GM06990 (cell line): ENCODE results near the gene PDZD2.

Experiments
- DNase-seq: peaks from one replicate; pipeline ENCODE4 v3.0.0-alpha.2; 2011; ENCODE audit not compliant: insufficient read length; ENCODE audit errors: extremely low read depth
- H3K27me3 ChIP-seq: replicated peaks from 2 replicates; pipeline ENCODE4 v1.6.0; 2011; ENCODE audit warnings: low read length; ENCODE audit not compliant: control insufficient read depth, insufficient read depth
- H3K36me3 ChIP-seq: 2 replicates; pipeline ENCODE4 v1.5.1; 2011; ENCODE audit warnings: low read length; ENCODE audit not compliant: control insufficient read depth, insufficient read depth
- H3K4me3 ChIP-seq: replicated peaks from 2 replicates; pipeline ENCODE4 v1.5.1; 2011; ENCODE audit warnings: low read depth, mild to moderate bottlenecking, control low read depth, low read length
- TF ChIP-seq, protein P1 (sequence below): IDR thresholded peaks from 2 replicates; pipeline ENCODE4 v1.5.1; 2011; ENCODE audit warnings: low read length, control low read depth, mild to moderate bottlenecking, inconsistent platforms; ENCODE audit not compliant: insufficient read depth, poor library complexity, severe bottlenecking

The PDZD2 gene

DNA sequence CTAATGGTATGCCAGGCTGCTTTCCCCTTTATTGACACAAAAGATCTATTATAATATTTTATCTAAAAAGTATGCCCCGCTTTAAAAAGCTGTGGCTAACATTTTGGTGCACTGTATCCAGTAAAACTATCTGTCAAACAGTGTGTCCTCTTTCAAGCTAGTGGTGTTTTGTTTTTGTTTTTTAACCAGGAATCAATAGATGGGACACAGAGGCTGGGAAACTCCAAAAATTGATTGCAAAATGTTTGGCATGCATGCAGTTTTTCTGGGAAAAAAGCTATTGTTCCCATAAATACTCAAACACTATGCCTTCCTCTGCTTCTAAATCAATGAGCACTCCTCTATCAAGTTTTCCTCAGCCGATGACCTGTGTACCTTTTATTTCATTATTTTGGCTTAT lies 34.3 kb upstream of the PDZD2 start:
- DNase-seq, result no peak
- TF ChIP-seq, protein P1, sequence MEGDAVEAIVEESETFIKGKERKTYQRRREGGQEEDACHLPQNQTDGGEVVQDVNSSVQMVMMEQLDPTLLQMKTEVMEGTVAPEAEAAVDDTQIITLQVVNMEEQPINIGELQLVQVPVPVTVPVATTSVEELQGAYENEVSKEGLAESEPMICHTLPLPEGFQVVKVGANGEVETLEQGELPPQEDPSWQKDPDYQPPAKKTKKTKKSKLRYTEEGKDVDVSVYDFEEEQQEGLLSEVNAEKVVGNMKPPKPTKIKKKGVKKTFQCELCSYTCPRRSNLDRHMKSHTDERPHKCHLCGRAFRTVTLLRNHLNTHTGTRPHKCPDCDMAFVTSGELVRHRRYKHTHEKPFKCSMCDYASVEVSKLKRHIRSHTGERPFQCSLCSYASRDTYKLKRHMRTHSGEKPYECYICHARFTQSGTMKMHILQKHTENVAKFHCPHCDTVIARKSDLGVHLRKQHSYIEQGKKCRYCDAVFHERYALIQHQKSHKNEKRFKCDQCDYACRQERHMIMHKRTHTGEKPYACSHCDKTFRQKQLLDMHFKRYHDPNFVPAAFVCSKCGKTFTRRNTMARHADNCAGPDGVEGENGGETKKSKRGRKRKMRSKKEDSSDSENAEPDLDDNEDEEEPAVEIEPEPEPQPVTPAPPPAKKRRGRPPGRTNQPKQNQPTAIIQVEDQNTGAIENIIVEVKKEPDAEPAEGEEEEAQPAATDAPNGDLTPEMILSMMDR, result no peak
- no peaks in the 10 kb centered on the region for H3K36me3 ChIP-seq
- H3K4me3 ChIP-seq, result no peak overlapping the region
- H3K27me3 ChIP-seq, result no peaks in the 10 kb centered on the region

DNA sequence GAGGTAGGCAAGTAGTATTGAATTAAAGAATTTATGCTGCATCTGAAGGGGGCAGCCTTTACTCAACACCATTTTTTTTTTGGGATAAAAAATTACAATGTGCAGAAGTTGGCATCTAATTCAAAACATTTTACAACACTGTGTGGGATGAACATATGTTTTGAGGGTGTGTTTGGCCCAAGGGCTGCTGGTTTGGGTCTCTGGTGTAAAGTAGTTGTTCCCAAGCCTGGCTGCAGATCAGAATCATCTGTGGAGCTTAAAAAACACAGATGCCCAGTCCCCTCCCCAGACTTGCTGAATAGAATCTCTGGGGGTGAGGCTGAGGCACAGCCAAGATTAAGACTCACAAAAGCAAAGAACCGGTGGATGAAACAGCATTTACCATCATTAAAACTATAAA lies 33.0 kb upstream of the PDZD2 start:
- Histone ChIP-seq H3K36me3 (no peaks in the 10 kb centered on the region), H3K4me3 (no peak overlapping the region), H3K27me3 (no peaks in the 10 kb centered on the region)
- TF ChIP-seq, protein P1, result no peak
- DNase-seq, result no peak

DNA sequence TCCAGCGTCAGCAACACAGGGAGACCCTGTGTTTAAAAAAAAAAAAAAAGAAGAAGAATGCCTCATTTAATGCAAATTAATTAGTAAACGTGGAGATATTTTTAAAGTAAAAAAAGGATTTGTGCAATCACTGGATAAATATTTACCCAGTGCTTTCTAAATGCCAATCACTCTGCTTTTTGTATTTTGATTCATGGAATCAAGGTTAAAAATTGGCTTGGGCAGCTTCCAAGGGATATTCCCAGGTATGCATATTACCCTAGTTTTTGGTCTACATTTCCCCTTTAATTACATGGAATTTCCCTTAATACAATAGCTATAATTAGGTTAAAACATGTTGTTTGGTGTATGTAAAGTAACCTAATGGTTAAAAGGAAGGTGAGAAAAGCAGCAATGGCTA lies 31.4 kb upstream of the PDZD2 start:
- TF ChIP-seq, protein P1, result no peak
- no peaks in the 10 kb centered on the region for H3K36me3 ChIP-seq
- DNase-seq, result no peak
- no peaks in the 10 kb centered on the region for H3K27me3 ChIP-seq
- H3K4me3 ChIP-seq, result no peak overlapping the region

DNA sequence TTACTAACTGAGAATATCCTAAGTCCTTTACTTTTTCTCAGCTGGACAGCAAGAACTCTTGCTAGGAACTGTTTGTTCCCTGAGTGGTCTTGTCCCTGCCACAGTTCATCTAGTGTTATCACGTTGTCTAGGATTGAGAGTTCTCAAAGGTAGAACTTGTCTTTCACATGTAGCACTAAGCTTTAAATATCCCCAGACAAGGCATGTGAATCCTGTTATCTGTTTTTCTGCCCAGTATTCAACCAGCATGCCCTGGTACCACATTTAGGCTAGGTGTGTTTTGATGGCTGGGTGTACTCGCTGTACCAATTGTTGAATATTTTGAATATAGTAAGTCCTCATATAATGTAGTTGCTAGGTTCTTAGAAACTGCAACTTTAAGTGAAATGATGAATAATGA lies 27.9 kb upstream of the PDZD2 start:
- DNase-seq, result no peak
- no peaks in the 10 kb centered on the region for H3K36me3 ChIP-seq
- H3K27me3 ChIP-seq, result no peaks in the 10 kb centered on the region
- no peak overlapping the region for H3K4me3 ChIP-seq
- TF ChIP-seq, protein P1, result no peak

DNA sequence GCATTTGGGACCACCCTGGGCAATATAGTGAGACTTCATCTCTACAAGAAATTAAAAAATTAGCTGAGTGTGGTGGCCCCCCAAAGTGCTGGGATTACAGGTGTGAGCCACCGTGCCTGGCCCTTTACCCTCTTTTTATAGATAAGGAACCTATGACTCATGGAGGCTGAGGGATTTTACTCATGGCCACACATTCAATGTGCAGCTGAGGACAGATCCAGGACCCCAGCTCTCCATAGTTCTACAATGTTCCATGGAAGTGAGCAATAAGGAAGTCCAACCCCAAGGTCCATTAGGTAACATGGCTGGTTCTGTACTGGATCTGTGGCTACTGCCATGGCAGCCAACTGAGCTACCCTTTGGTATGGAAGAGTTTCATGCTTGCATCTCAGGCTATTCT lies 25.3 kb upstream of the PDZD2 start:
- TF ChIP-seq, protein P1, result no peak
- H3K36me3 ChIP-seq, result no peaks in the 10 kb centered on the region
- H3K27me3 ChIP-seq, result no peaks in the 10 kb centered on the region
- no peak overlapping the region for H3K4me3 ChIP-seq
- DNase-seq, result no peak
